ENCODE results near the gene MTFR2.

GRCh38 chr6:136280032-136280609 lies 30.0 kb upstream of the MTFR2 start:
- no peak for TF ChIP-seq CTCF (IDR thresholded peaks at IDR 0.05)
- no peak for TF ChIP-seq POLR2AphosphoS5 (IDR thresholded peaks at IDR 0.05)
- TF ChIP-seq POLR2A (IDR thresholded peaks at IDR 0.05): no peak
- no peak for TF ChIP-seq EP300 (IDR thresholded peaks at IDR 0.05)

Measured in gastroesophageal sphincter (tissue), 3 donors.